Liver (tissue), 9 donors: Measurements from ENCODE around the gene GPR89B. TPM values are rescaled to one million over a fixed set of nuclear protein-coding genes. Genes with fewer than 3 reads are reported as not detected.
"Not testable (repeated sequence)": the region's sequence is repeated elsewhere in the genome, so short reads cannot be mapped to it uniquely, and the experiment has no call there.

ENCODE experiments used
- DNase-seq: peaks from one replicate; pipeline ENCODE4 v3.0.0-alpha.2; 2017; ENCODE audit warnings: low spot score
- H3K27ac ChIP-seq, 2 donors: one replicate each; pipeline ENCODE4 v1.7.0; 2013; ENCODE audit warnings: inconsistent platforms in 2 of 2, low read length in 2 of 2, control low read depth in 1 of 2, low read depth in 1 of 2, mild to moderate bottlenecking in 1 of 2
- H3K27me3 ChIP-seq, 4 donors: one replicate each; pipeline versions ENCODE4 v1.6.1 to v1.7.0; 2013; ENCODE audit warnings: low read length in 3 of 4, inconsistent platforms in 1 of 4, mild to moderate bottlenecking in 1 of 4, moderate library complexity in 1 of 4; ENCODE audit not compliant: control insufficient read depth in 4 of 4, insufficient read depth in 4 of 4
- H3K36me3 ChIP-seq, 4 donors: one replicate each; pipeline versions ENCODE4 v1.6.1 to v1.7.0; 2013; ENCODE audit warnings: low read length in 3 of 4, mild to moderate bottlenecking in 3 of 4, low read depth in 1 of 4, moderate library complexity in 1 of 4; ENCODE audit not compliant: control insufficient read depth in 4 of 4, insufficient read depth in 3 of 4
- H3K4me1 ChIP-seq, 4 donors: one replicate each; pipeline versions ENCODE4 v1.6.1 to v1.7.0; 2013; ENCODE audit warnings: low read length in 3 of 4, mild to moderate bottlenecking in 3 of 4, moderate library complexity in 1 of 4; ENCODE audit not compliant: control insufficient read depth in 4 of 4, insufficient read depth in 4 of 4
- H3K4me3 ChIP-seq, 3 donors: one replicate each; pipeline versions ENCODE4 v1.6.1 to v1.7.0; 2013; ENCODE audit warnings: low read length in 3 of 3, control low read depth in 1 of 3, low read depth in 1 of 3, mild to moderate bottlenecking in 1 of 3
- H3K9ac ChIP-seq, 2 donors: one replicate each; pipeline ENCODE4 v1.7.0; 2013; ENCODE audit warnings: low read length in 2 of 2, mild to moderate bottlenecking in 2 of 2, moderate library complexity in 2 of 2, control low read depth in 1 of 2, low read depth in 1 of 2
- H3K9me3 ChIP-seq, 4 donors: one replicate each; pipeline versions ENCODE4 v1.6.1 to v1.7.0; 2013; ENCODE audit warnings: low read length in 3 of 4; ENCODE audit not compliant: control insufficient read depth in 4 of 4
- WGBS: extraction: QIAGEN DNeasy Blood & Tissue Kit; methylation state at CpG from one replicate; pipeline ENCODE4 v1.1.7; 2013; 5-methylcytosine and 5-hydroxymethylcytosine counted together
- polyA plus RNA-seq, 2 donors: library from polyadenylated mRNA; stranded (reverse) in 1 of 2; unstranded in 1 of 2; fragments of 200-250 nt in 1 of 2; fragments of >200 nt in 1 of 2; fragmentation: Nextera tagmentation in 1 of 2; extraction: Ambion mirVana in 1 of 2; gene quantifications; one replicate each; pipeline versions ENCODE4 v1.2.1 to v1.2.3, GENCODE V29; 2013 to 2015
- total RNA-seq, 2 donors: library from RNA; depleted of rRNA; stranded (reverse); fragments of >200 nt; gene quantifications; one replicate each; pipeline ENCODE4 v1.2.3, GENCODE V29; 2014
- donor health status: healthy.
- donor health status: healthy.
- donor health status: healthy.
- donor health status: healthy.
- donor health status: healthy.

The GPR89B gene
- total and polyA plus RNA-seq, 4 donors, result 7.2 to 19.2 (median 15.6) TPM

GRCh38 chr1:147940456-147940855 lies 12.2 kb downstream of the GPR89B start:
- not testable (repeated sequence) for H3K27ac ChIP-seq, H3K27me3 ChIP-seq, H3K4me1 ChIP-seq, H3K9me3 ChIP-seq, DNase-seq, H3K4me3 ChIP-seq, H3K9ac ChIP-seq, H3K36me3 ChIP-seq
- WGBS, result 93% methylated on average over 2 of the region's 2 CpGs

- DNase-seq, H3K9ac ChIP-seq, H3K4me1 ChIP-seq, H3K27ac ChIP-seq, H3K27me3 ChIP-seq, H3K36me3 ChIP-seq, H3K9me3 ChIP-seq, H3K4me3 ChIP-seq: not testable (repeated sequence)
- WGBS, result no CpG with 5 or more reads among the region's 1 CpG
These were observed 14.3 kb downstream of the GPR89B start for GRCh38 chr1:147942563-147942962.

GRCh38 chr1:147949517-147949916 lies 21.3 kb downstream of the GPR89B start:
- not testable (repeated sequence) for H3K36me3 ChIP-seq, H3K27me3 ChIP-seq, H3K9ac ChIP-seq, H3K4me3 ChIP-seq, H3K27ac ChIP-seq, DNase-seq, H3K4me1 ChIP-seq, H3K9me3 ChIP-seq
- 97% methylated on average over 30 of the region's 35 CpGs for WGBS

GRCh38 chr1:147958906-147959305 lies 30.7 kb downstream of the GPR89B start:
- WGBS, result 65% methylated on average over 1 of the region's 1 CpG
- not testable (repeated sequence) for H3K27me3 ChIP-seq, H3K27ac ChIP-seq, H3K9ac ChIP-seq, H3K36me3 ChIP-seq, DNase-seq, H3K9me3 ChIP-seq, H3K4me3 ChIP-seq, H3K4me1 ChIP-seq

- H3K4me1 ChIP-seq, H3K4me3 ChIP-seq, H3K27ac ChIP-seq, H3K27me3 ChIP-seq, H3K9ac ChIP-seq, H3K9me3 ChIP-seq, DNase-seq, H3K36me3 ChIP-seq: not testable (repeated sequence)
- WGBS, result over 99% methylated on average over 2 of the region's 2 CpGs
These were observed 31.5 kb downstream of the GPR89B start for GRCh38 chr1:147959680-147960079.

GRCh38 chr1:147964575-147964974 lies 36.4 kb downstream of the GPR89B start:
- not testable (repeated sequence) for DNase-seq, H3K4me1 ChIP-seq, H3K4me3 ChIP-seq, H3K9ac ChIP-seq, H3K27me3 ChIP-seq, H3K9me3 ChIP-seq, H3K27ac ChIP-seq, H3K36me3 ChIP-seq
- no CpG with 5 or more reads among the region's 1 CpG for WGBS

GRCh38 chr1:147966657-147967056 lies 38.4 kb downstream of the GPR89B start:
- not testable (repeated sequence) for H3K27me3 ChIP-seq, H3K9ac ChIP-seq, DNase-seq, H3K36me3 ChIP-seq, H3K9me3 ChIP-seq, H3K27ac ChIP-seq, H3K4me3 ChIP-seq, H3K4me1 ChIP-seq
- WGBS, result no CpG with 5 or more reads among the region's 1 CpG

- not testable (repeated sequence) for H3K4me3 ChIP-seq, H3K9me3 ChIP-seq, DNase-seq, H3K9ac ChIP-seq, H3K4me1 ChIP-seq, H3K36me3 ChIP-seq, H3K27ac ChIP-seq, H3K27me3 ChIP-seq
- 97% methylated on average over 4 of the region's 6 CpGs for WGBS
These were observed 50.9 kb downstream of the GPR89B start for GRCh38 chr1:147978896-147979651.

- H3K9ac ChIP-seq, H3K4me1 ChIP-seq, H3K36me3 ChIP-seq, H3K4me3 ChIP-seq, H3K27ac ChIP-seq, H3K27me3 ChIP-seq, H3K9me3 ChIP-seq, DNase-seq: not testable (repeated sequence)
- 74% methylated on average over 2 of the region's 2 CpGs for WGBS
These were observed 57.2 kb downstream of the GPR89B start for GRCh38 chr1:147985374-147985773.
